K562 (cell line): Measurements from ENCODE around the gene ANKMY1.

Experiments used
- BHLHE40 ChIP-seq: IDR thresholded peaks from 2 replicates; pipeline ENCODE4 v1.6.1; 2011; ENCODE audit warnings: low read length, improper control_type of control experiment
- CTCF ChIP-seq, 3 experiments: IDR thresholded peaks in 2 of 3; conservative IDR thresholded peaks in 1 of 3; 2 replicates each; pipeline ENCODE4 v1.5.1; 2011 to 2012; ENCODE audit warnings: low read length in 3 of 3, mild to moderate bottlenecking in 3 of 3, control low read depth in 2 of 3, improper control_type of control experiment in 1 of 3, inconsistent platforms in 1 of 3, low read depth in 1 of 3, mixed read lengths in 1 of 3, moderate library complexity in 1 of 3; ENCODE audit not compliant: insufficient read depth in 2 of 3
- FOXA3 ChIP-seq, 2 experiments: fragments of 450-650 bp in 1 of 2; sonication (generic) in 1 of 2; formaldehyde crosslinking; IDR thresholded peaks in 1 of 2; conservative IDR thresholded peaks in 1 of 2; 2 replicates each; pipeline versions ENCODE4 v1.4.0 to v1.8.0; 2020 to 2022; ENCODE audit warnings: mild to moderate bottlenecking in 2 of 2, missing genetic modification reagents in 1 of 2
- GMEB1 ChIP-seq: fragments of 250-450 bp; sonication (Bioruptor Pico); IDR thresholded peaks from 2 replicates; pipeline ENCODE4 v1.4.0; 2020; ENCODE audit warnings: mild to moderate bottlenecking
- HBP1 ChIP-seq: fragments of 450-650 bp; formaldehyde crosslinking; IDR thresholded peaks from 2 replicates; pipeline ENCODE4 v1.4.0; 2022; ENCODE audit warnings: missing genetic modification characterization
- HDAC8 ChIP-seq: fragments of 450-650 bp; IDR thresholded peaks from 2 replicates; pipeline ENCODE4 v1.6.1; 2016; ENCODE audit warnings: mild to moderate bottlenecking, missing genetic modification characterization, moderate library complexity, missing compliant biosample characterization
- MAZ ChIP-seq, 2 experiments: fragments of 450-650 bp in 1 of 2; sonication (generic) in 1 of 2; formaldehyde crosslinking; IDR thresholded peaks in 1 of 2; conservative IDR thresholded peaks in 1 of 2; 2 replicates each; pipeline versions ENCODE4 v1.4.0 to v1.5.0; 2020; ENCODE audit warnings: mild to moderate bottlenecking in 1 of 2, missing genetic modification reagents in 1 of 2
- RAD21 ChIP-seq, 2 experiments: fragments of 250-450 bp in 1 of 2; fragments of 450-650 bp in 1 of 2; sonication (Bioruptor Pico) in 1 of 2; formaldehyde crosslinking in 1 of 2; IDR thresholded peaks in 1 of 2; conservative IDR thresholded peaks in 1 of 2; 2 replicates each; pipeline versions ENCODE4 v1.4.0 to v1.8.0; 2020 to 2022; ENCODE audit warnings: mild to moderate bottlenecking in 2 of 2, moderate library complexity in 1 of 2
- RCOR1 ChIP-seq, 2 experiments: IDR thresholded peaks; 2 replicates each; pipeline ENCODE4 v1.6.1; 2012; ENCODE audit warnings: low read depth in 2 of 2, low read length in 2 of 2, borderline replicate concordance in 1 of 2, improper control_type of control experiment in 1 of 2
- TARDBP ChIP-seq: fragments of 450-650 bp; IDR thresholded peaks from 2 replicates; pipeline ENCODE4 v1.6.1; 2016
- TBP ChIP-seq: optimal IDR thresholded peaks from 2 replicates; pipeline ENCODE3; 2011; ENCODE audit warnings: low read depth, low read length, improper control_type of control experiment
- TEAD1 ChIP-seq, 2 experiments: fragments of 450-650 bp in 1 of 2; sonication (generic) in 1 of 2; formaldehyde crosslinking; IDR thresholded peaks; 2 replicates each; pipeline versions ENCODE4 v1.4.0 to v1.8.0; 2020 to 2022; ENCODE audit warnings: mild to moderate bottlenecking in 2 of 2, missing genetic modification reagents in 1 of 2
- U2AF1 ChIP-seq: fragments of 200-400 bp; formaldehyde crosslinking; optimal IDR thresholded peaks from 2 replicates; pipeline ENCODE3; 2017; ENCODE audit warnings: mild to moderate bottlenecking, low read depth, low read length, moderate library complexity
- ZBTB33 ChIP-seq: sonication (generic); formaldehyde crosslinking; IDR thresholded peaks from 2 replicates; pipeline ENCODE4 v1.8.1; 2023; ENCODE audit warnings: mild to moderate bottlenecking, missing genetic modification reagents

GRCh38 chr2:240462707-240463273 lies 95.0 kb downstream of the ANKMY1 start:
- TF ChIP-seq RAD21 (CRISPR knock-in tag; conservative IDR thresholded peaks at IDR 0.05 in 1 of 2, IDR thresholded peaks at IDR 0.05 in 1 of 2) (no peak), GMEB1 (CRISPR knock-in tag) (no peak), TBP (no peak), TARDBP (no peak), HDAC8 (no peak), MAZ (CRISPR knock-in tag; conservative IDR thresholded peaks at IDR 0.05 in 1 of 2, IDR thresholded peaks at IDR 0.05 in 1 of 2) (no peak), RCOR1 (IDR thresholded peaks at IDR 0.05; ENCODE audit: borderline replicate concordance in 1 of 2, low read depth in 2 of 2, low read length in 2 of 2) (no peak), FOXA3 (CRISPR knock-in tag; conservative IDR thresholded peaks at IDR 0.05 in 1 of 2, IDR thresholded peaks at IDR 0.05 in 1 of 2) (no peak), ZBTB33 (CRISPR knock-in tag) (no peak), HBP1 (no peak), TEAD1 (CRISPR knock-in tag; IDR thresholded peaks at IDR 0.05) (no peak), U2AF1 (no peak), BHLHE40 (no peak), CTCF (IDR thresholded peaks at IDR 0.05 in 2 of 3, conservative IDR thresholded peaks at IDR 0.05 in 1 of 3; ENCODE audit: insufficient read depth in 2 of 3, low read depth in 1 of 3, low read length in 3 of 3) (no peak)
